ENCODE results near the gene PRDM12. TPM values are rescaled to one million over a fixed set of nuclear protein-coding genes. Genes with fewer than 3 reads are reported as not detected.

Gene PRDM12
- total and polyA plus RNA-seq, 2 donors from 2014 or later, result not detected

DNA sequence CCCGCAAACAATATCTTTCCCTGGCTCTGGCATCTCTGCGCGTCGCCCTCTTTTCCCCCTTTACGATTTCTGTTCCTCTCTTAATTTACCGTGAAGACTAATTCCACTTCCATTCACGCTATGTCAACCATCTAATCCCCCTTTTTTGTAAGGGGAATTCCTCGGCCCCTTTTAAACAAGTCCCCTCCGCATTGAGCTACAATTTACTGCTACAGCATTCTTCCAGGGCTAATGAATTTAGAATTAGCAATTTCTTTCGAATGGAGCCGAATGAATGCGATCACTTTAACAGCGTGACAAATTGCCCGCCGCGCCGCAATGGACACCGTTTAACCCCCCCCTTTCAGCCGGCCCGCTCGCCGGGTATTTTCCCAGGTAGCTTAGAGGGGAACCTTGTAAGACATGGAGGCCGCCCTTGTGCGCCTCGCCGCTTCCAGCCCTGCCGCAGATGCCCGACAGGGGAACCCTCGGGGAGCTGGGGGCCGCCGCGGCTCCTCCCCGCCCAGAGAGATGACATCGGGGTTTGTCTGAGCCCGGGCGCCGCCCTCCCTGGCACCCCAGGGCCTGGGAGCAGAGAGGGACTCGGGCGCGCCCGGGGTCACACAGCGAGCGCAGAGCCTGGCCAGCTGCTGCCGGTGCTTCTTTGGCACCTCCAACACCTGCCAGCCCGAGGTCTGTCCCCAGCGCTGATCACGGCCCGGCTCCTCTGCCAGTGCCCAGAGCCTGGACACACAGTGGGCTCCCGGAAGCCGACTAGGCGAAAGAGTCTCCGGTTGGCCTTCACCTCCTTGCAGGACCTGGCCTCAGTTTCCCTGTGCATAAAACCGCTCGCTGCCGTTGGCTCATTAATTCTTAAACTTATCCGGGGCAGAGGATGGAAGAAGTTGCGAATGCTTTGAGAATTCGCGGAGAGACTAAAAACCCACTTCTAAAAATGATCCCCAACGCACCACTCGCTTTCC, 1.3 kb downstream of the PRDM12 start:
- H3K4me1 ChIP-seq (ENCODE audit: control insufficient read depth in 2 of 3, insufficient read depth in 2 of 3, low read depth in 1 of 3, low read length in 3 of 3), result peaks cover 0 to 3% (median 0%) of the 10 kb centered on the region in 3 donors
- H3K9me3 ChIP-seq (ENCODE audit: control insufficient read depth in 2 of 3, insufficient read depth in 1 of 3, low read length in 3 of 3), result no peaks in the 10 kb centered on the region
- no peak overlapping the region for H3K4me3 ChIP-seq (ENCODE audit: low read length in 3 of 3)
- H3K9ac ChIP-seq (ENCODE audit: low read length in 3 of 3), result no peak overlapping the region
- no peak overlapping the region for H3K27ac ChIP-seq (ENCODE audit: low read depth in 2 of 2, low read length in 2 of 2)
- DNase-seq, result peak in 1 of 5 donors; percentile 33
- FAIRE-seq, result no peak
- intact Hi-C loops (cut with DNase I), result no loop called here
- H3K36me3 ChIP-seq (ENCODE audit: control insufficient read depth in 2 of 3, insufficient read depth in 3 of 3, low read length in 3 of 3), result no peaks in the 10 kb centered on the region
- peaks cover 38% of the 10 kb centered on the region for H3K27me3 ChIP-seq (ENCODE audit: control insufficient read depth, insufficient read depth, low read length)
- TF ChIP-seq, protein P1, sequence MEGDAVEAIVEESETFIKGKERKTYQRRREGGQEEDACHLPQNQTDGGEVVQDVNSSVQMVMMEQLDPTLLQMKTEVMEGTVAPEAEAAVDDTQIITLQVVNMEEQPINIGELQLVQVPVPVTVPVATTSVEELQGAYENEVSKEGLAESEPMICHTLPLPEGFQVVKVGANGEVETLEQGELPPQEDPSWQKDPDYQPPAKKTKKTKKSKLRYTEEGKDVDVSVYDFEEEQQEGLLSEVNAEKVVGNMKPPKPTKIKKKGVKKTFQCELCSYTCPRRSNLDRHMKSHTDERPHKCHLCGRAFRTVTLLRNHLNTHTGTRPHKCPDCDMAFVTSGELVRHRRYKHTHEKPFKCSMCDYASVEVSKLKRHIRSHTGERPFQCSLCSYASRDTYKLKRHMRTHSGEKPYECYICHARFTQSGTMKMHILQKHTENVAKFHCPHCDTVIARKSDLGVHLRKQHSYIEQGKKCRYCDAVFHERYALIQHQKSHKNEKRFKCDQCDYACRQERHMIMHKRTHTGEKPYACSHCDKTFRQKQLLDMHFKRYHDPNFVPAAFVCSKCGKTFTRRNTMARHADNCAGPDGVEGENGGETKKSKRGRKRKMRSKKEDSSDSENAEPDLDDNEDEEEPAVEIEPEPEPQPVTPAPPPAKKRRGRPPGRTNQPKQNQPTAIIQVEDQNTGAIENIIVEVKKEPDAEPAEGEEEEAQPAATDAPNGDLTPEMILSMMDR (IDR thresholded peaks at IDR 0.05; ENCODE audit: borderline replicate concordance, extremely low read depth, insufficient read depth), result no peak

DNA sequence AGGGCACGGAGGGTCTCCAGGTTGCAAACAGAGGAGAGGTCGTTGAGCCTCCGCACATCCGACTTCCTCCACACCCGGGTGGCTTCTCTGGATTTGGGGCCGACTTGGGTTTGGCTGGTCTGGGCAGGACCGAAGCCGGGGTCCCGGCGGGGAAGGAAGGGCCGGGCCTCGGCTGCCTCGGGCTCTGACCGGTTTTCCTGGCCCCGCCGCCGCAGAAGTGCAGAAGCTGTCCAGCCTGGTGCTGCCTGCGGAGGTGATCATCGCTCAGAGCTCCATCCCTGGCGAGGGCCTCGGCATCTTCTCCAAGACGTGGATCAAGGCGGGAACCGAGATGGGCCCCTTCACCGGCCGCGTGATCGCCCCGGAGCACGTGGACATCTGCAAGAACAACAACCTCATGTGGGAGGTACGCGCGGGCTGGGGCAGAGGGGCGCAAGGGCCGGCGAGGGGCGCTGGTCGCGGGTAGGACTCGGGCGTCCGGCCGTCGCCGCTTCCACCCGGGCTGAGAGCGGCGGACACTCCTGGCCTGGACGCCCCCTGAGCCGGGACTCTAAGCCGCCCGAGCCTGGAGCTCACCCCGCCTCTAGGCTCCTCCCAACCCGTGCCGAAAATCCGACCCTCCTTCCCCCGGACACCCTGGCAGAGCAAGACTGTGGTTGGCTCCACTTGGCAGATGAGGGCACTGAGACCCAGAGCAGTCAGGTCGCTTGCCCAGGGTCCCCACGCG, 2.2 kb downstream of the PRDM12 start:
- FAIRE-seq, result no peak
- H3K36me3 ChIP-seq (ENCODE audit: control insufficient read depth in 2 of 3, insufficient read depth in 3 of 3, low read length in 3 of 3), result no peaks in the 10 kb centered on the region
- no peaks in the 10 kb centered on the region for H3K9me3 ChIP-seq (ENCODE audit: control insufficient read depth in 2 of 3, insufficient read depth in 1 of 3, low read length in 3 of 3)
- H3K4me3 ChIP-seq (ENCODE audit: low read length in 3 of 3), result no peak overlapping the region
- no peak overlapping the region for H3K27ac ChIP-seq (ENCODE audit: low read depth in 2 of 2, low read length in 2 of 2)
- no peak overlapping the region for H3K9ac ChIP-seq (ENCODE audit: low read length in 3 of 3)
- DNase-seq, result peak in 1 of 5 donors; percentile 28
- H3K27me3 ChIP-seq (ENCODE audit: control insufficient read depth, insufficient read depth, low read length), result peaks cover 38% of the 10 kb centered on the region
- intact Hi-C loops (cut with DNase I), result no loop called here
- peaks cover 0 to 3% (median 0%) of the 10 kb centered on the region in 3 donors for H3K4me1 ChIP-seq (ENCODE audit: control insufficient read depth in 2 of 3, insufficient read depth in 2 of 3, low read depth in 1 of 3, low read length in 3 of 3)
- TF ChIP-seq, protein P1 (IDR thresholded peaks at IDR 0.05; ENCODE audit: borderline replicate concordance, extremely low read depth, insufficient read depth), result no peak

DNA sequence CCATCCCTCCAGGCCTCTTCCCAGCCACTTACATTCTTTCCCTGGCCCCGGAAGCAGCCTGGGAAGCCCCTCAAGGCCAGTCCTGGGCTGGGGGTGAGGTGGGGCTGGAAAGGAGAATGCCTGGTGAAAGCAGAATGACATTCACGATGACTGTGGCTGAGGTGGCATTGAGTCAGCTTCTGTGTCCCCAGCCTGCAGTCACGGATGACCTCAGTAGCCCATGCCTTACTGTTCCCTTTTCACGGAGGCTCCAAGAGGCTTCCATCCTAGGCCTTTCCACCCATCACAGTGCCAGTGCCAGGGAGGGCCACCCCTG, 2.7 kb downstream of the PRDM12 start:
- DNase-seq (no peak), FAIRE-seq (no peak)
- no peak overlapping the region for H3K4me3 ChIP-seq (ENCODE audit: low read length in 3 of 3)
- intact Hi-C loops (cut with DNase I), result no loop called here
- H3K4me1 ChIP-seq (ENCODE audit: control insufficient read depth in 2 of 3, insufficient read depth in 2 of 3, low read depth in 1 of 3, low read length in 3 of 3), result peaks cover 0 to 3% (median 0%) of the 10 kb centered on the region in 3 donors
- H3K27ac ChIP-seq (ENCODE audit: low read depth in 2 of 2, low read length in 2 of 2), result no peak overlapping the region
- no peaks in the 10 kb centered on the region for H3K36me3 ChIP-seq (ENCODE audit: control insufficient read depth in 2 of 3, insufficient read depth in 3 of 3, low read length in 3 of 3)
- no peaks in the 10 kb centered on the region for H3K9me3 ChIP-seq (ENCODE audit: control insufficient read depth in 2 of 3, insufficient read depth in 1 of 3, low read length in 3 of 3)
- TF ChIP-seq, protein P1 (IDR thresholded peaks at IDR 0.05; ENCODE audit: borderline replicate concordance, extremely low read depth, insufficient read depth), result no peak
- H3K27me3 ChIP-seq (ENCODE audit: control insufficient read depth, insufficient read depth, low read length), result peaks cover 34% of the 10 kb centered on the region
- no peak overlapping the region for H3K9ac ChIP-seq (ENCODE audit: low read length in 3 of 3)
